Activated effector memory CD4-positive, alpha-beta T cell treated with Interleukin-2 at 50 U/mL for 16 hours (primary cell): ENCODE data around the gene SCGB1D1.
"Not testable (repeated sequence)": the region's sequence is repeated elsewhere in the genome, so short reads cannot be mapped to it uniquely, and the experiment has no call there.

Experiments
- DNase-seq: peaks from one replicate; pipeline ENCODE4 v3.0.0-alpha.2; 2020

SCGB1D1 gene

DNA sequence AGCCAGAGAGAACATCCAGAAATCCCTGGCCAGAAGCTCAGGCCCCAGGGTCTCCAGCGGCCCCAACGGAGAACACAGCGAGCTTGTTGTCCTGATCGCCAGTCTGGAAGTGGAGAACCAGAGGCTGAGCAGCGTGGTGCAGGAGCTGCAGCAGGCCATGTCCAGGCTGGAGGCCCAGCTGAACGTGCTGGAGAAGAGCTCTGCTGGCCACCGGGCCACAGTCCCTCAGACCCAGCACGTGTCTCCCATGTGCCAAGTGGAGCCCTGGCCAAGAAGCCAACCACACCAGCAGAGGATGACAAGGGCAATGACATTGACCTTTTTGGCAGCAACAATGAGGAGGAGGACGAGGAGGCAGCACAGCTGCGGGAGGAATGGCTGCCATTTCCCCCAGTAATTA, 20.6 kb upstream of the SCGB1D1 start:
- no peak for DNase-seq

DNA sequence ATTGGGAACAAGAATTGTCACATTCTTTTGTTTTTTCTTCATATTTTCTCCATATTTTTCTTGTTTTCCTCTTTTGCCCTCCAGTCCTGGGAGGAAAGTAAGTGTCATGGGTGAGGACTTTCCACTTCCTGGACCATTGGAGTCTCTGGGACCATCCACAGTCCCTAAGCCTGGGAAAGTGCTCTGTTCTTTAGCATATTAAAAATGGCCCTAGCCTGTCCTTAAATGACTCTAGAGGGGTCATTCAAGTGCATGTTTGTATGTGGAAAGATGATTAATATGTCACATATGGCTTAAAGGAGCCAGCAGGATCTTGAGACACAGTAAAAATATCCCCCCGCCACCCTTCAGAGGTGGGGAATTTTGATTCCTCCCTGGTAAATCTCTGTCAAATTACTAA, 20.1 kb upstream of the SCGB1D1 start:
- DNase-seq = no peak

DNA sequence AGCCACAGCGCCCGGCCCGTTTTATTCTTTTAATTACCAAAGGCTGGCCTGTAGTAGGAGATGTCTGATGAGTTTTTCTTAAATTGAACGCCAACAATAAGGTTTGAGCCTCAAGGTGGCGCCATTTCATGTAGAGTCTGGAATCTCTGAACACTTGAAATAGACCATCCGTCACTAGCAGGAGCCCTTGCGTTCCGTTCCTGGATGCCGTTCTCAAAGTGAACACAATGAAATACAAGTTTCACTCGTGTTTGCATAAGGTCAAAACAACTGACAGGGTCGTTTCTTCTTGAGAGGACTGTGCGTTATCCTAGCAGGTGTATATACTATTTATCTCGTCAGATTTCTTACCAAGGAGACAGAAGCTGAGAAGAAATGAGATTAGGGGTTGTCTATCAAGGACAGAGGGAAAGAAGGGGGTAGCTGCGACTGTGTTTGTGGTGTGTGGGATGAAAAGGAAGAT, 18.7 kb upstream of the SCGB1D1 start:
- DNase-seq = peak; percentile 40

DNA sequence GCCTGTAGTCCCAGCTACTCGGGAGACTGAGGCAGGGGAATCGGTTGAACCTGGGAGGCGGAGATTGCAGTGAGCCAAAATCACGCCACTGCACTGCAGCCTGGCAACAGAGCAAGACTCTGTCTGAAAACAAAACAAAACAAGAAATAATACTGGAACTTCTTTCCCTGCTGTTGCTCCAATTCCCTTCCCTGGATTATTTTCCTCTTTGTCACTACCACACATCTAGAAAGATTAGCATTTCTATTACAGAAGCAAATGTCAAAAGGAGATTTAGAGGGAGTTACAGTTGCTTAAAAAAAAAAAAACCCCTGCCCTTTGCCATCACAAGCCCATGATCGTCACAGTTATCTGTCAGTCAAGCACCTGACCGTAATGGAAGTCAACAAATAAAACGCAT, 17.7 kb upstream of the SCGB1D1 start:
- DNase-seq = no peak

- no peak for DNase-seq
Measured at GRCh38 chr11:62176766-62177165, 13.2 kb upstream of the SCGB1D1 start.

GRCh38 chr11:62179995-62180394, 10.0 kb upstream of the SCGB1D1 start:
- DNase-seq = no peak

DNA sequence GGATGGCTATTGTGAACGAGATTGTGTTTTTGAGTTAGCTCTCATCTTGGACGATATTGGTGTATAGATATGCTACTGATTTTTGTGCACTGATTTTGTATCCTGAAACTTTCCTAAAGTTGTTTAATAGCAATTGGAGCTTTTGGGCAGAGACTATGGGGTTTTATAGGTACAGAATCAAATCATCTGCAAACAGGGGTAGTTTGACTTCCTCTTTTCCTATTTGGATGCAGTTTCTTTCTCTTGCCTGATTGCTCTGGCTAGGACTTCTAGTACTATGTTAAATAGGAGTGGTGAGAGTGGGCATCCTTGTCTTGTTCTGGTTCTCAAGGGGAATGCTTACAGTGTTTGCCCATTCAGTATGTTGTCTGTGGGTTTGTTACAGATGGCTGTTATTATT, 8.9 kb upstream of the SCGB1D1 start:
- no peak for DNase-seq

- no peak for DNase-seq
Measured at GRCh38 chr11:62182147-62182891, 7.7 kb upstream of the SCGB1D1 start.

- DNase-seq = no peak
Measured at GRCh38 chr11:62186195-62186594, 3.8 kb upstream of the SCGB1D1 start.

GRCh38 chr11:62193952-62194351, 3.9 kb downstream of the SCGB1D1 start:
- no peak for DNase-seq

DNA sequence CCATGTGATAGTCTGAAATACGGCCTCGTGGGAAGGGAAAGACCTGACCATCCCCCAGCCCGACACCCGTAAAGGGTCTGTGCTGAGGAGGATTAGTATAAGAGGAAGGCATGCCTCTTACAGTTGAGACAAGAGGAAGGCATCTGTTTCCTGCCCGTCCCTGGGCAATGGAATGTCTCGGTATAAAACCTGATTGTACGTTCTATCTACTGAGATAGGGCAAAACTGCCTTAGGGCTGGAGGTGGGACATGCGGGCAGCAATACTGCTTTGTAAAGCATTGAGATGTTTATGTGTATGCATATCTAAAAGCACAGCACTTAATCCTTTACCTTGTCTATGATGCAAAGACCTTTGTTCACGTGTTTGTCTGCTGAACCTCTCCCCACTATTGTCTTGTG, 5.0 kb downstream of the SCGB1D1 start:
- DNase-seq = not testable (repeated sequence)

- no peak for DNase-seq
Measured at GRCh38 chr11:62195945-62196344, 5.9 kb downstream of the SCGB1D1 start.

GRCh38 chr11:62197400-62197799, 7.4 kb downstream of the SCGB1D1 start:
- DNase-seq = not testable (repeated sequence)

DNA sequence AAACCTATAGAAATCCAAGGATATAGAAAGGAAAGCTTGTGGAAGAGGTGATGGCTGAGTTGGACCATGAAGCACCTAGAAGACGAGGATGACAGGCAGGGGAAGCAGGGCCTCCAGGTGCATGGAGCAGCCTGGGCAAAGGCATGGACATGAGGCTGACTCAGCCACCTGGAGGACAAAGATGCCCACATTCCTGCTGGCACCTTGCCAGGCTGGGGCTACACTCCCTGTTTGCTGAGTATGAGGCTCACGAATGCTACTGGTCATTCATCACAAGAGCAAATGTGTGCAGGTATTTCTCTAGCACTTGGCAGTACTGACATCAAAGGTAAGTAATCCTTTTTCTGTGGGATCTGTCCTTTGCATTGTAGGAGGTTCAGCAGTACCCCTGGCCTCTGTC, 11.4 kb downstream of the SCGB1D1 start:
- no peak for DNase-seq

DNA sequence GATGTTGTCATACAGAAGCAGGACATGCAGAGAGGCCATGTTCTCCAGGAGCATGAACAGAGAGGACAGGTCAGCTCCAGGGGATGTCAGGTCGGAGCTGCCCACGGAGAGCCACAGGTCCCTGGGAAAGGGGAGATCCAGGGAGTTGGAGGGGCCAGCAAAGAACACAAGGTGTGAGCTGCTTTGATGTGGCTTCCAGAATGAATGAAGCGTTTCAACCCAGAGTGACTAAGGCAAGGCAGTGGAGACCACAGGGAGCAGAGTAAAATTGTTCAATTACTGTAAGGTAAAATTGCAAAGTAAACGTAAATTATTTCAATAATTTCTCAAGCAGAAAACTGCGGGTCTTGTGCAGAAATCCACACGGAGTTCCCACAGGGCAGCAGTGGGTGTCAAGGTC, 12.9 kb downstream of the SCGB1D1 start:
- DNase-seq = no peak

- DNase-seq = no peak
Measured at GRCh38 chr11:62204430-62204829, 14.4 kb downstream of the SCGB1D1 start.

GRCh38 chr11:62205441-62205840, 15.4 kb downstream of the SCGB1D1 start:
- DNase-seq = no peak

DNA sequence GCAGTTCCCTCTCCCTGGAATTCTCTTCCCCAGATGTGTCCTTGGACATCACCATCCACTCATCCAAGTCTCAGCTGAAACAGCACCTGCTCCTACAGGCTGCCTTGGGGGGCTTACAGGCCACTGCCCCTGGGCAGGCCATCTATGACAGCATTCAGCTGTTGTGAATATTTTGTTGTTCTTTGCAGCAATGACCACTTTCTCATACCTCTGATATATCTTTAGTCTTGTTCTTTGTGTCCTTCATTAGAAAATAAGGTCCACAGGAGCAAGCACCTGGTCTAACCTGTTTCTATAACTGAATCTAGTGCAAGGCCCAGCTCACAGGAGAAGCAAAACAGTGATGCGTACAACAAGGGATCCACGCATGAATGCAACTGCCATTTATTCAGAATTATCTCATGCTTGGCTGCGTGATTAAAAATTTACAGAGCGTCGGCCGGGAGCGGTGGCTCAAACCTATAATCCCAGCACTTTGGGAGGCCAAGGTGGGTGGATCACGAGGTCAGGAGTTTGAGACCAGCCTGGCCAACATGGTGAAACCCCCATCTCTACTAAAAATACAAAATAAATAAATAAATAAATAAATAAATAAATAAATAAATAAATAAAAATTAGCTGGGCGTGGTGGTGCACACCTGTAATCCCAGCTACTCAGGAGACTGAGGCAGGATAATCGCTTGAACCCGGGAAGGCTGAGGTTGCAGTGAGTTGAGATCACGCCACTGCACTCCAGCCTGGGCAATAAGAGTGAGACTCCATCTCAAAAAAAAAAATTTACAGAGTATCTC, 16.5 kb downstream of the SCGB1D1 start:
- not testable (repeated sequence) for DNase-seq

DNA sequence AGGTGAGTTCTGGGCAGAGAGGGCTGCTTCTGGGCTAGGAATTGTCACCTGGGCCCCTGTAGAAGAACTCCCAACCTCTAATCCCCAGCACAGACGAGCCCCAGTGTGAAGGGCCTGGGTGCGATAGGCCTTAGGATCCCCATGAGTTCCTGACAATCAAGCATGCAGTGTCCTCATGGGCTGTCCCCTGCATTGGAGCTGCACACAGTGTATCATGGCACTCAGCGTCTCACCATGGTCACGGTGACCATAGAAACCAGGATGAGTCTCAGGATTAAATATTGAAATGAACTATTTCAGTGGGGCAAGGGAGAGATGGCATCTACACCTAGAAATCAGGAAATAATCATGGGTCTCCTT, 18.7 kb downstream of the SCGB1D1 start:
- no peak for DNase-seq

- DNase-seq = no peak
Measured at GRCh38 chr11:62217191-62217748, 27.3 kb downstream of the SCGB1D1 start.

- DNase-seq = no peak
Measured at GRCh38 chr11:62221498-62221897, 31.5 kb downstream of the SCGB1D1 start.

GRCh38 chr11:62223095-62223494, 33.1 kb downstream of the SCGB1D1 start:
- DNase-seq = no peak

DNA sequence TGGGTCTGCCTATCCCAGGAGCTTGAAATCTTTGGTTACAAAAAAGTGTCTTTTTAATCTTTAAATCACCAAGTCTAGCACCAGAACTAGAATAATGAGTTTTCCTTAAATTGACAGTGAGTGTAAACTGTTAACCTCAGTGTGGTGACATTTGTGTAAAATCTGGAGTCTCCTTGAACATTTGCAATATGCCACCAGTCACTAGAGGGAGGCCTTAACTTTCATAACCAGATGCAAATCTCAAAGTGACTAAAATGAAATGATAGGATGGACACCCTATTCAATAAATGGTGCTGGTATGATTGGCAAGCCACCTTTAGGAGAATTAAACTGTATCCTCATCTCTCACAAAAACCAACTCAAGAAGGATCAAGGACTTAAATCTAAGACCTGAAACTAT, 43.7 kb downstream of the SCGB1D1 start:
- DNase-seq = no peak

DNA sequence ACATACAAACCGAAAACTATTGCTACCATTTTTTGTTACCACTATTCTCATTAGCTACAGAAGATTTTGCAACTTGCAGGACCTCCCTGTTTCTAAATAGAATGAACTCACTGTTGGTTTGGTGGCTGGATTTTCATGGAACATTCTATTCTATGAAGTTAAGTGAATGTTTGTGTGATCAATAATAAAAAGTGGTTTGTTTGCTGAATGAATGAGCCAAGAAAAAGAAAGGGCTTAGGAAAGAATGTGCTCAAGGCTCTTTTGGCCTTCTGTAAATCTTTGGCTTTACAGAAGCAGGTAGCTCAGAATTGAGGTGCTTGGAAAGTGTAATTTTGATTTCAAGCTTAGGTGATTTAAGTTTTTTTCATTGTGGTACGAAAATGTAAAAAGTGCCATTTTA, 46.2 kb downstream of the SCGB1D1 start:
- DNase-seq = no peak
